EL (cell line): Measurements from ENCODE around the gene IRX6.

Experiments used
- DNase-seq: peaks from one replicate; pipeline ENCODE4 v3.0.0-alpha.2; 2016

Gene IRX6

DNA sequence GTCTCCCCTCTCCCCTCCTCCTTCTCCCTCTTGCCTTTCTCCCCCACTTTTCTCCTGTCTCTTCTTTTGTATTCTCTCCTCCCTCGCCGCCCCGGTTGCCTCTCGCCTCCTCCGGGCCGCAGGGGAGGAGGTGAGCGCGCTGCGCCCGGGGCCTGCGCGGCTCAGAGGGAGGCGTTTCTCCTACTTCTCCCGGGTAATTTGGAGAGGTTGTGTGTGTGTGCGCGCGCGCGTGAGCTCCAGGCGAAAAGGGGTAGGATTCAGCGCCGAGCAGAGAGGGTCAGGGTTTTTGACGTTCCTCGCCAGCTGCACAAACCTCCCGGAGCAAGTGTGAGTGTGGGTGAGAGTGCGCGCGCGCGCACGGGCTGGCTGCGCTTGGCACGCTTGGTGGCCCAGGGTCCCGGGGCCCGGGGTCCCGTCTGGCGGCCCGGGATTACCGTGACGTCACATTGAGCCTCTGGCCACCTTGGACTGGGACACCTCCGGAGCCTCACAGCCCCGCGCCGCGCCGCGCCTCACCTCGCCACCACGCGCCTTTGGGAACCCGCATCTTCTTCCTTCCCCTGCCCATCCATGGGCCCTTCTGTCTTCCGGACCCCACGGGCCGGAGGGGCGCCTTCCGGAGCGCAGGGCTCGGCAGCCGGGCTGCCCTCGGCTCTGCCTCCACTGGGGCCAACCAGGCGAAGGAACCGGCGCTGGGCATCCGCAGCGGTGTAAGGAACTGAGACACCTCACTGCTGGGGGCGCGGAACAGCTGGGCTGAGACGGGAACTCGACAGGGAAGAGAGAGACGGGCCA is 479 bp downstream of the IRX6 start:
- no peak for DNase-seq

DNA sequence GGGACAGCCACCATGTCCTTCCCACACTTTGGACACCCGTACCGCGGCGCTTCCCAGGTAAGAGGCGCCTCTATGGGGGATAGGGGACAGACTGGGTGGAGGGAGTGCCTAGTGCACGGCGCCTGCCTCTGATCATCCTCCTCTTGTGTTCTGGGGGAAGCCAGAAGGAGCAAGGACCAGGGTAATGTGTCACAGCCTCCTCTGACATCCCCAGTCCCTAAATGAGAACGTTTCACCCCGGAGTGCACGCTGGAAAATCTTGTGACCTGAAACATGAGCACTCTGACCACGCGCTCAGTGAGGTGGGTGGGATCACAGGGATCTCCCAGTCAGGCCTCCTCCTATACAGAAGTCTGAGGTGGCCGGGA is 1.1 kb downstream of the IRX6 start:
- no peak for DNase-seq

GRCh38 chr16:55325458-55326109 is 1.6 kb downstream of the IRX6 start:
- DNase-seq: no peak

- no peak for DNase-seq
Measured at GRCh38 chr16:55326261-55327092, 2.5 kb downstream of the IRX6 start.

- no peak for DNase-seq
Measured at GRCh38 chr16:55328611-55329569, 4.9 kb downstream of the IRX6 start.

- no peak for DNase-seq
Measured at GRCh38 chr16:55329791-55330428, 5.9 kb downstream of the IRX6 start.

DNA sequence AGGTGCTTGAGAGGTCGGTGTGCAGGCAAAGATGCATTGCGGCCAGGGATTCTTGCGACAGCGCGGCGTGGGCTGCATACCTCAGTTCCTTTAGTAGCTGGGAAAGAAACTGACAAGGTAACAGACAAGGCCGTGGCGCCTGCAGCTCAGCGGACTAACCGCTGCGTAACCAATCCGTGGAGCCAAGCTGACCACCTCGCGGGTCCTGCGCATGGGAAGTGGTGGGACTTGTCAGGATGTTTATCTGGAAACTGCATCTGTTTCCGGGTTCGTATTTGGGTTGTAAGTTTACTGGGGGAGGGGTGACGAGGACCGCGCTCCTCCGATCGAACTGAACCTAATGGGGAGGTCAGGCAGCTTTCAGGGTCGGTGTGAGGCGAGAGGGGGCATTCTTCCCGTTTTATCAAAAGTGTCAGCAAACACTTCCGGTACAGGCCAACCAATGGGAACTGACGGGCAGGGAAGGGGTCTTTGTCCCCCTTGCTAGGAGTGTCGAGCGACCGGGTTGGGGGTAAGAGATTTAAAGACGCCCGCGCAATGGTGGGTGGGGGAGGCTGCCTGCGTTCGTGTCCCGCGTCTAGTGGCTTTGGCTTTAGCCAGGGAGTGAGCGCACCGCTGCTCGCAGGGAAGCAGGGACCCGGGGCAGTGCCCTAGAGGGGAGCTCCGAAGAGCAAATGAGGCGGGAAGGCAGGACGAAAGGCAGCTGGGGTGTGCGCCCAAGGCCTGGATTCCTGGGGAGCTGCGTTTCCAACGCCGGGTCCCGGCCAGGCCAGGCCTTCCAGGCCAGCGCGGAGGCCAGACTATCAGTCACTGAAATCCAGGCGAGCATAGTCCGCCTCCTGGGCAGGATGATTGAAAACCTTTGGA is 7.0 kb downstream of the IRX6 start:
- no peak for DNase-seq

GRCh38 chr16:55331648-55332185 is 7.7 kb downstream of the IRX6 start:
- DNase-seq: no peak

DNA sequence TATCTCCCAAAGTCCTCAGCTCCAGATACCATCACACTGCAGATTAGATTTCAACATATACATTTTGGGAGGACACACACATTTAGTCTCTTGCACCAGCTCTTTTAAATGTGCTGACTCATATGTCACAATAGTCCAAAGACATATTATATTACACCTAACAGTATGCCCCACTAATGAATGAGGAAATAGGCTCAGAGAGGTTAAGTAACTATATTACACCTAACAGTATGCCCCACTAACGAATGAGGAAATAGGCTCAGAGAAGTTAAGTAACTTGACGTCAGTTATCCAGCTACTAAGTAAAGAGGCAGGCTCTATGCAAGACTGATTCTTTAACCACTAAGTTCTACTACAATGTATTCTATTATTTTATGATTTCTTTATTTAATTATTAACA is 9.7 kb downstream of the IRX6 start:
- no peak for DNase-seq

DNA sequence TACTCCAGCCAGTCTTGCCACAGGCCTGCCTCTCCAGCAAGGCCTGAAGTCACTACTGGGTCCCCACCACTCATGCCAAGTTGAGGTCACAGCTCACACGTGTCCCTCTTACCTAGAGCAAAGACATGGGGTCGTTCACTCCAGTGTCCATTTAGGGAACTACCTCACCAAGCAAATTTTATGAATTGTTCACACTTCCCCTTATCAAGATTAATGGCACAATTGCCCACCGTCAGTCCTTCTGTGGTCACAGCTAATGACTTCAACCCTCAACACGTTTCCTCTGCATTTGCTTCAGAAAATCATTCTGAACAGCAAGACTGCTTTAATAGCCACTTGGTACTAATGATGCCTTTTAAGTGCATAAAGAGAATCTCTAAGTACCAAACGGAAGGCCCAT is 14.6 kb downstream of the IRX6 start:
- DNase-seq: no peak

GRCh38 chr16:55340445-55340844 is 16.4 kb downstream of the IRX6 start:
- DNase-seq: no peak

GRCh38 chr16:55341681-55342080 is 17.7 kb downstream of the IRX6 start:
- no peak for DNase-seq

- no peak for DNase-seq
Measured at GRCh38 chr16:55346475-55346874, 22.5 kb downstream of the IRX6 start.

DNA sequence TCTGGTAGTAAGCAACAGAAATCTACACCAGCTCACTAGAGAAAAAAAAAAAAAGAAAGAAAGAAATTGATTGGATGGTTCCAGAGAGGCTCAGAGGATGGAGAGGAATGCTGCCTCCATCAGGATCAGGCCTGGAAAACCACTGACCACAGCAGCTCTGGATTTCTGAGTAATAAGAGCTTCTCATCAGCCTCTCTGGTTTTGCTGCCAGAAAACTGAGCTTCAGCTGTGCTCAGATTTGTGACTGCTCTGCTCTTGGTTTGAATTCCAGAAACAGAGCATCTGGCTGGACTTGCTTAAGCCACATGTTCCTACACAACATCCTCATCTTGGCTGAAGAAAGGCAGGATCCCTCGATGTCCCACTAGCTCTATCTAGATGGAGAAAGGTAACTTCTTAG is 25.9 kb downstream of the IRX6 start:
- no peak for DNase-seq

DNA sequence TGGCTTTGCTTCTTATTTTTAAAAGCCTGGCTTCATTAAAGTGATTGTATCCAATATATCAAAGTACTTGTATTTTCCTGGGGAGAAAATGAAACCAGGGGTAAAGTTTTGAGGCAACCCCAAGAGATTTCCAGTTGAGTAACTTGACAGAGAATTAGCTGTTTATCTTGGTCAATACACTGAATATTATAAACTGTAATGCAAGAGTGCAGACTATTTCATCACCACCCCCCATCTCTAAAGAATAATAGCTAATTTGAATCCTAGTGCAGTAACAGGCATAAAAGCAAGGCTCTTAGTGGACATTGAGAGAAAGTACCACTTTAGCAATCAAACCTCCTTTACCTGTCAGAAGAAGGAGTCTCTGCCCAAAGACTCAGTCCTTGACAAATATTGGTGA is 27.0 kb downstream of the IRX6 start:
- DNase-seq: no peak

GRCh38 chr16:55351936-55352335 is 27.9 kb downstream of the IRX6 start:
- DNase-seq: no peak

DNA sequence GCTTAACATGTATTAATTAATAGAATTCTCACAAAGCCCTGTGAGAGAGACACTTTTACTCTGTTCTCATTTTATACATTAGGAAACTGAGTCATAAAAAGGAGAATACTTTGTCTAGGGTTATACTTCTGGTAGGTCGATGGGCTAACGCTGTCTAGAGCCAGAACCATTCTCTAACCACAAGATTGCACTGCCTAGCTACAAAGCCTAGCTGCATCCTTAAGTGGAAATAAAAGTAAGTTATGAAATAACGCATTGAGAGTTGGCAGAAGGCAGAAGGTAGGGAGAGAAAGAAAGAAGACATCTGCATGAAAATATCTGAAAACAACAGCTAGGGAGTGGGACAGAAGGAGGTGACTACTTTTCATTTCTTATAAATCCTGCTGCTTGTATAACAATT is 33.2 kb downstream of the IRX6 start:
- no peak for DNase-seq

GRCh38 chr16:55359946-55360345 is 35.9 kb downstream of the IRX6 start:
- no peak for DNase-seq

GRCh38 chr16:55364811-55365210 is 40.8 kb downstream of the IRX6 start:
- DNase-seq: no peak

DNA sequence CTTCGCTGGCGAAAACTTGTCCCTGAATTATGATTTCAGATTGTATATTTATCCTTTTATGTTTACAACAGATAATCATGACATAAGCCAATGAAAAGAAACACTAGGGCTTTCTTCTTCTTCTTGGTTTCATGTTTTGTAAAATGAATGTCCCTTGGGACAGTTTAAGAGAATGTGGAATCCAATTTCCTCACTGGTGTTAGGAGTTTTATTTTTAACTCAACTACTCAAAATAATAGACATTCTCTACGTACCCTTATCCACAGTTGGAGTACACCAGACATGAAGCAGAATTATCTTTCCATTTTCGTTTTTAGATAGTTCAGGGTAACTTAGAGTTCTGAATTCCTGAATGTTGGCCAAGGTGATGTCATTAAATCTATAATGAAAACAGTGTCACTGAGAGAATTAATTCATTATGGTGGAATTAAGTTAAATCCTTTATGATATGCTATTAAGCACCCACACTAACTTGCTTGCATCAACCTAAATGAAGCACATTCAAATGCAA is 43.4 kb downstream of the IRX6 start:
- no peak for DNase-seq
